ENCODE measurements around the gene DOCK6. TPM values are rescaled to one million over a fixed set of nuclear protein-coding genes. Genes with fewer than 3 reads are reported as not detected.
A peak's percentile ranks its signal among the peaks of the same experiment; 100 is the strongest.

The DOCK6 gene, protein sequence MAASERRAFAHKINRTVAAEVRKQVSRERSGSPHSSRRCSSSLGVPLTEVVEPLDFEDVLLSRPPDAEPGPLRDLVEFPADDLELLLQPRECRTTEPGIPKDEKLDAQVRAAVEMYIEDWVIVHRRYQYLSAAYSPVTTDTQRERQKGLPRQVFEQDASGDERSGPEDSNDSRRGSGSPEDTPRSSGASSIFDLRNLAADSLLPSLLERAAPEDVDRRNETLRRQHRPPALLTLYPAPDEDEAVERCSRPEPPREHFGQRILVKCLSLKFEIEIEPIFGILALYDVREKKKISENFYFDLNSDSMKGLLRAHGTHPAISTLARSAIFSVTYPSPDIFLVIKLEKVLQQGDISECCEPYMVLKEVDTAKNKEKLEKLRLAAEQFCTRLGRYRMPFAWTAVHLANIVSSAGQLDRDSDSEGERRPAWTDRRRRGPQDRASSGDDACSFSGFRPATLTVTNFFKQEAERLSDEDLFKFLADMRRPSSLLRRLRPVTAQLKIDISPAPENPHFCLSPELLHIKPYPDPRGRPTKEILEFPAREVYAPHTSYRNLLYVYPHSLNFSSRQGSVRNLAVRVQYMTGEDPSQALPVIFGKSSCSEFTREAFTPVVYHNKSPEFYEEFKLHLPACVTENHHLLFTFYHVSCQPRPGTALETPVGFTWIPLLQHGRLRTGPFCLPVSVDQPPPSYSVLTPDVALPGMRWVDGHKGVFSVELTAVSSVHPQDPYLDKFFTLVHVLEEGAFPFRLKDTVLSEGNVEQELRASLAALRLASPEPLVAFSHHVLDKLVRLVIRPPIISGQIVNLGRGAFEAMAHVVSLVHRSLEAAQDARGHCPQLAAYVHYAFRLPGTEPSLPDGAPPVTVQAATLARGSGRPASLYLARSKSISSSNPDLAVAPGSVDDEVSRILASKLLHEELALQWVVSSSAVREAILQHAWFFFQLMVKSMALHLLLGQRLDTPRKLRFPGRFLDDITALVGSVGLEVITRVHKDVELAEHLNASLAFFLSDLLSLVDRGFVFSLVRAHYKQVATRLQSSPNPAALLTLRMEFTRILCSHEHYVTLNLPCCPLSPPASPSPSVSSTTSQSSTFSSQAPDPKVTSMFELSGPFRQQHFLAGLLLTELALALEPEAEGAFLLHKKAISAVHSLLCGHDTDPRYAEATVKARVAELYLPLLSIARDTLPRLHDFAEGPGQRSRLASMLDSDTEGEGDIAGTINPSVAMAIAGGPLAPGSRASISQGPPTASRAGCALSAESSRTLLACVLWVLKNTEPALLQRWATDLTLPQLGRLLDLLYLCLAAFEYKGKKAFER (N-terminal part only)
- total RNA-seq = 21.2 and 28.7 TPM in 2 replicates

GRCh38 chr19:11261971-11262839, at the start of gene DOCK6:
TSS of gene DOCK6 (minus strand) at chr19:11262524. CDS start at chr19:11262440, 84 bp downstream.
- DNase-seq (ENCODE audit: low read depth) = no peak
- H3K4me3 ChIP-seq (ENCODE audit: low read depth, low read length) = peak within 1 kb of the TSS; percentile 71
- TF ChIP-seq CTCF (IDR thresholded peaks at IDR 0.05; ENCODE audit: insufficient read depth, low read depth, low read length) = peak; percentile 35

GRCh38 chr19:11306337-11306736, 44.0 kb upstream of the DOCK6 start:
- no peak for TF ChIP-seq CTCF (IDR thresholded peaks at IDR 0.05; ENCODE audit: insufficient read depth, low read depth, low read length)
- no peak for DNase-seq (ENCODE audit: low read depth)
- H3K4me3 ChIP-seq (ENCODE audit: low read depth, low read length) = no peak overlapping the region

GRCh38 chr19:11304936-11305335, 42.6 kb upstream of the DOCK6 start:
- TF ChIP-seq CTCF (IDR thresholded peaks at IDR 0.05; ENCODE audit: insufficient read depth, low read depth, low read length) = no peak
- no peak overlapping the region for H3K4me3 ChIP-seq (ENCODE audit: low read depth, low read length)
- no peak for DNase-seq (ENCODE audit: low read depth)

- no peak for DNase-seq (ENCODE audit: low read depth)
- no peak overlapping the region for H3K4me3 ChIP-seq (ENCODE audit: low read depth, low read length)
- no peak for TF ChIP-seq CTCF (IDR thresholded peaks at IDR 0.05; ENCODE audit: insufficient read depth, low read depth, low read length)
These were observed 38.4 kb upstream of the DOCK6 start for GRCh38 chr19:11300811-11301120.

GRCh38 chr19:11299946-11300810, 37.9 kb upstream of the DOCK6 start:
- no peak for DNase-seq (ENCODE audit: low read depth)
- no peak overlapping the region for H3K4me3 ChIP-seq (ENCODE audit: low read depth, low read length)
- no peak for TF ChIP-seq CTCF (IDR thresholded peaks at IDR 0.05; ENCODE audit: insufficient read depth, low read depth, low read length)

Data from fibroblast of villous mesenchyme (primary cell).